OCI-LY1 (cell line): ENCODE measurements around the gene MTOR.

Source experiments
- CTCF ChIP-seq: fragments of 200-600 bp; sonication (generic), shearing (Covaris generic); IDR thresholded peaks from 2 replicates; pipeline ENCODE4 v1.5.1; 2017; ENCODE audit warnings: mild to moderate bottlenecking, antibody characterized with exemption, low read length, moderate library complexity, mixed read lengths
- EZH2 ChIP-seq: fragments of 200-600 bp; sonication (generic), shearing (Covaris generic); IDR thresholded peaks from 2 replicates; pipeline ENCODE4 v1.8.0; 2017; ENCODE audit warnings: borderline replicate concordance, mixed run types, mild to moderate bottlenecking, antibody characterized with exemption, low read length, moderate library complexity, mixed read lengths

DNA sequence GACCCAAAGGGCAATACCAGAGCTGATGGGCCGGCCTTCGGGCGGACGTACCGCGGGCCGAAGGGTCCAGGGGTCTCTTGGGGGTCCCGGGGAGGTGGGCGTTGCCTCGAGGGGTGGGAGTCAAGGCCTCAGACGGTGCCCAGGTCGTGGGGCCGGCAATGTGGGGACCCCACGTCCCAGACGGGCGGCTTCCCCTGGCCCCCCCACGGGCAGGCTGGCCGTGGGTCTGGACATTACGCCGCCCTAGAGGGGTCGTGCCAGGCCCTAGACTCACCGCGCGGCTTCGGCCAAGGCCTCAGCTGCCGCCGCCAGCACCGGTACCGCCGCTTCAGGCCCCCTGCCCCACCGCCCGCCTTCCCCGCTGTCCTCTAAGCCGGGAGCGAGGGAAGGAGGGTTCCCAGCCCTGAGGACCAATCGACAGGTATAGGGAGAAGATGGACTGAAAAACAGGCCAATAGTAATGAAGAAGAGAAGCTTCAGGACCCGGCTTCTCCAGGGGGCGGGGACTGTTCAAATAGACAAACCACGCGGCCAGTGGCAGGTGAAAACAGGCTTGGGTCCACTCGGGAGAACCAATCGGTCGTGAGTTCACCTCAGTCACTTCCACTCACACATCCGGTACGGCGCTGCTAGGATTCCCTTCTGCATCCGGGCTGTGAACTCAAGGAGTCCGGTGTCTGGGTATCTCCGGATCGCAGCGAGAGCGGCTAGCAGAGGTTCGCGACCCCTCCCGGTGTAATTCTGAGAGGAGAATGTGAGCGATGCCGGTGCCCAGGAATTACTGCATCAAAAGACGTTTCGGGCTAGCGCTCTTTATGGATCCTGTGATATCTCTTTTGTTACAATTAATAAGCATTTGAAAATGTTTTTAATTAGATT lies at the start of gene MTOR:
- TF ChIP-seq CTCF, result peak; percentile 21; the same call in 1 of the 2 replicates
- TF ChIP-seq EZH2, result no peak
